Measurements from ENCODE around the gene FAM20B.

DNA sequence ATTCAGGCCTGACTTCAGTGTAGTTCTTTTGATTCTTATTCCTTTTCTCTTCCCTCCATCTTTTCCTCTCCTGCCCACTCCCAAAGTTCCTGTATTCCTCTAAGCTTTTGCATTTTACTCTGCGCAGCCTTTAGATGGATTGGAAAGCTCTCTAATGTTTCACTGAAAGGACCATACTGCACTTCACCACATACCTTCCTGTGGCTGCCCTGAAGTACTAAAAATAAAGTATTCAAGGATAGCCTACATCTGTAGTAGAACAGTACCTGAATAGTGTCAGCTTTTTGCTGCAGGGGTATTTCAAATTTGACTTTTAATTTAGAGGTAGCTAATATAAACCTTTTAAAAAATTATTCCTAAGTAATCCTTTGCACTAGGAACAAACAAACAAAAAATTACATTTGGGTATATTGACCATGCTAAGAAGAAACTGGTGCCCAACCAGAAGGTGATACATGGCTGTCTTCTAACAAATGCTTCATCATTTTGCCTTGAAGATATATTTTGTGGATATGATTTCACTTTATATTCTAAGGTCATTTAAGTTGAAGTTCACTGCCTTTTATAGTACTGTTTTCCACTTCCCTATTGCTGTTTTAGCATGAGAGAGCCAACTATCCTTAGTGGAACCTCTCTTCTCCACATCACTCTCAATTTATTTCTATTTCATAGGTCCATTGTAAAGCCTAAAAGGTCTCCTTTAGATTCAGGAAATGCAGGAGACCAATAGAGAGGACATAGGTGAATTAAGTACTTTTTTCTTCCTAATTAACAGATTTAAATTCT lies 22.8 kb downstream of the FAM20B start:
- TF ChIP-seq, protein P1, sequence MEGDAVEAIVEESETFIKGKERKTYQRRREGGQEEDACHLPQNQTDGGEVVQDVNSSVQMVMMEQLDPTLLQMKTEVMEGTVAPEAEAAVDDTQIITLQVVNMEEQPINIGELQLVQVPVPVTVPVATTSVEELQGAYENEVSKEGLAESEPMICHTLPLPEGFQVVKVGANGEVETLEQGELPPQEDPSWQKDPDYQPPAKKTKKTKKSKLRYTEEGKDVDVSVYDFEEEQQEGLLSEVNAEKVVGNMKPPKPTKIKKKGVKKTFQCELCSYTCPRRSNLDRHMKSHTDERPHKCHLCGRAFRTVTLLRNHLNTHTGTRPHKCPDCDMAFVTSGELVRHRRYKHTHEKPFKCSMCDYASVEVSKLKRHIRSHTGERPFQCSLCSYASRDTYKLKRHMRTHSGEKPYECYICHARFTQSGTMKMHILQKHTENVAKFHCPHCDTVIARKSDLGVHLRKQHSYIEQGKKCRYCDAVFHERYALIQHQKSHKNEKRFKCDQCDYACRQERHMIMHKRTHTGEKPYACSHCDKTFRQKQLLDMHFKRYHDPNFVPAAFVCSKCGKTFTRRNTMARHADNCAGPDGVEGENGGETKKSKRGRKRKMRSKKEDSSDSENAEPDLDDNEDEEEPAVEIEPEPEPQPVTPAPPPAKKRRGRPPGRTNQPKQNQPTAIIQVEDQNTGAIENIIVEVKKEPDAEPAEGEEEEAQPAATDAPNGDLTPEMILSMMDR (IDR thresholded peaks at IDR 0.05 in 8 of 11, conservative IDR thresholded peaks at IDR 0.05 in 3 of 11): no peak
- no peak for TF ChIP-seq POLR2AphosphoS5 (IDR thresholded peaks at IDR 0.05)
- no peak for TF ChIP-seq POLR2A (IDR thresholded peaks at IDR 0.05)

Measured in spleen (tissue), 7 donors.